OCI-LY7 (cell line): ENCODE results near the gene KRTAP4-4. TPM values are rescaled to one million over a fixed set of nuclear protein-coding genes. Genes with fewer than 3 reads are reported as not detected.
A peak's percentile ranks its signal among the peaks of the same experiment; 100 is the strongest.

Experiments used
- BruUV-seq: library from RNA; stranded (reverse); fragments of 400-500 nt; replicated peaks from 2 replicates; lab custom pipeline; 2021; lab: Mats Ljungman, UMichigan
- CTCF ChIA-PET: fragments of 300-600 bp; sonication (Branson Sonifier 250); formaldehyde crosslinking; loops from one replicate; lab custom pipeline; 2022; ENCODE audit warnings: antibody characterized with exemption; ENCODE audit not compliant: unreplicated experiment; lab: Charles Lee
- POLR2A ChIA-PET: fragments of 300-600 bp; sonication (Branson Sonifier 250); formaldehyde crosslinking; loops from one replicate; lab custom pipeline; 2022; ENCODE audit warnings: antibody characterized with exemption; lab: Charles Lee
- DNase-seq: peaks from one replicate; pipeline ENCODE4 v3.0.0-alpha.2; 2015; ENCODE audit warnings: low spot score
- H2AFZ ChIP-seq: fragments of 200-600 bp; sonication (generic), shearing (Covaris generic); 2 replicates; pipeline ENCODE4 v1.6.1; 2014; ENCODE audit warnings: mild to moderate bottlenecking, antibody characterized with exemption, low read length, moderate library complexity
- H3K27ac ChIP-seq: fragments of 200-600 bp; sonication (generic); 2 replicates; pipeline ENCODE4 v1.5.1; 2014; ENCODE audit warnings: mixed run types, low read depth, mild to moderate bottlenecking, moderate library complexity, low read length, inconsistent platforms; ENCODE audit not compliant: poor library complexity, severe bottlenecking
- H3K36me3 ChIP-seq: fragments of 200-600 bp; sonication (generic); 2 replicates; pipeline ENCODE4 v1.6.1; 2014; ENCODE audit warnings: mild to moderate bottlenecking, antibody characterized with exemption, low read length, moderate library complexity, mixed read lengths; ENCODE audit not compliant: insufficient read depth
- H3K4me1 ChIP-seq: fragments of 200-600 bp; sonication (generic); 2 replicates; pipeline ENCODE4 v1.5.1; 2014; ENCODE audit warnings: mild to moderate bottlenecking, low read length; ENCODE audit not compliant: insufficient read depth, poor library complexity, severe bottlenecking
- H3K4me2 ChIP-seq: fragments of 200-600 bp; sonication (generic); 2 replicates; pipeline ENCODE4 v1.6.1; 2014; ENCODE audit warnings: mild to moderate bottlenecking, low read length
- H3K4me3 ChIP-seq: fragments of 200-600 bp; sonication (generic); 2 replicates; pipeline ENCODE4 v1.5.1; 2014; ENCODE audit warnings: mild to moderate bottlenecking, low read depth, low read length; ENCODE audit not compliant: poor library complexity, severe bottlenecking
- H3K79me2 ChIP-seq: fragments of 200-600 bp; sonication (generic); 2 replicates; pipeline ENCODE4 v1.6.1; 2016; ENCODE audit warnings: low read depth, mild to moderate bottlenecking, low read length, moderate library complexity, mixed read lengths; ENCODE audit not compliant: insufficient read depth
- H3K9me2 ChIP-seq: fragments of 200-600 bp; sonication (generic); 2 replicates; pipeline ENCODE4 v1.6.1; 2016; ENCODE audit warnings: mild to moderate bottlenecking, low read length, mixed read lengths; ENCODE audit not compliant: insufficient read depth
- H3K9me3 ChIP-seq: fragments of 200-600 bp; sonication (generic); 2 replicates; pipeline ENCODE4 v1.6.1; 2014; ENCODE audit warnings: mild to moderate bottlenecking, mixed run types, low read length, mixed read lengths
- H4K20me1 ChIP-seq: fragments of 200-600 bp; sonication (generic); 2 replicates; pipeline ENCODE4 v1.6.1; 2014; ENCODE audit warnings: mild to moderate bottlenecking, antibody characterized with exemption, low read length, moderate library complexity, mixed read lengths; ENCODE audit not compliant: insufficient read depth
- CTCF ChIP-seq: fragments of 200-600 bp; sonication (generic); conservative IDR thresholded peaks from 2 replicates; pipeline ENCODE4 v1.5.1; 2014; ENCODE audit warnings: mild to moderate bottlenecking, antibody characterized with exemption, low read length, moderate library complexity, mixed read lengths
- EZH2phosphoT487 ChIP-seq: fragments of 200-600 bp; sonication (generic); IDR thresholded peaks from 2 replicates; pipeline ENCODE4 v1.6.1; 2018; ENCODE audit warnings: low read depth, borderline replicate concordance, mild to moderate bottlenecking, mixed run types, antibody characterized with exemption, low read length, moderate library complexity, mixed read lengths
- intact Hi-C: fragments of 100-400 bp; cut with micrococcal nuclease; formaldehyde crosslinking; loops from one replicate; pipeline ENCODE4 v1.10.0; 2022; ENCODE audit not compliant: unreplicated experiment
- small RNA-seq: library from RNA; depleted of rRNA; stranded (forward); fragments of <200 nt; gene quantifications from one replicate; pipeline ENCODE3, GENCODE V24; 2014
- total RNA-seq, 2 experiments: library from RNA; depleted of rRNA in 1 of 2; stranded (reverse); fragments of >200 nt in 1 of 2; shearing (Covaris generic) in 1 of 2; gene quantifications; 2 replicates each; pipeline ENCODE4 v1.2.3, GENCODE V29; 2014 to 2022

The KRTAP4-4 gene
- total RNA-seq, 2 experiments from 2014 or later: not detected

- Histone ChIP-seq H3K27ac (no peak overlapping the region), H3K4me2 (no peak overlapping the region), H4K20me1 (no peaks in the 10 kb centered on the region), H2AFZ (no peak overlapping the region), H3K9me2 (no peaks in the 10 kb centered on the region), H3K4me1 (peaks cover 20% of the 10 kb centered on the region), H3K4me3 (no peak overlapping the region), H3K36me3 (no peaks in the 10 kb centered on the region; the same call in 1 of the 2 replicates), H3K79me2 (no peaks in the 10 kb centered on the region), H3K9me3 (peaks cover 25% of the 10 kb centered on the region; the same call in 1 of the 2 replicates)
- DNase-seq: peak; percentile 11
- ChIA-PET POLR2A (no interaction called here), CTCF (no interaction called here)
- TF ChIP-seq EZH2phosphoT487 (no peak), CTCF (no peak)
- intact Hi-C loops: no loop called here
- no TSS peak for BruUV-seq
Observed at GRCh38 chr17:41116297-41116696, 44.3 kb downstream of the KRTAP4-4 start.

- H3K4me2 ChIP-seq: no peak overlapping the region
- H3K36me3 ChIP-seq: no peaks in the 10 kb centered on the region
- peaks cover 1% of the 10 kb centered on the region for H3K4me1 ChIP-seq
- POLR2A ChIA-PET: no interaction called here
- no peak for DNase-seq
- intact Hi-C loops: no loop called here
- H4K20me1 ChIP-seq: no peaks in the 10 kb centered on the region
- H3K4me3 ChIP-seq: no peak overlapping the region
- H3K27ac ChIP-seq: no peak overlapping the region
- TF ChIP-seq EZH2phosphoT487: no peak
- no peak for TF ChIP-seq CTCF
- 0 out of 2 replicates have a peak, but pooled peaks cover 23% of the 10 kb centered on the region for H3K9me3 ChIP-seq
- BruUV-seq: no TSS peak
- H3K9me2 ChIP-seq: no peaks in the 10 kb centered on the region
- H2AFZ ChIP-seq: no peak overlapping the region
- no peaks in the 10 kb centered on the region for H3K79me2 ChIP-seq
- CTCF ChIA-PET: no interaction called here
Observed at GRCh38 chr17:41111151-41111885, 49.2 kb downstream of the KRTAP4-4 start.

Small RNA genes lying within 50 kb of the gene (small RNA-seq; reads per million reads assigned to genes)
- not detected for gene KRTAP4-17P

Other genes starting within 250 kb of the KRTAP4-4 start
Only the 30 nearest of the 40 such genes appear.
- gene KRTAP3-1, start 151.6 kb downstream of the KRTAP4-4 start, total RNA-seq (2014; rRNA removed; shearing (Covaris generic)): not detected in 2 replicates
- not detected in 2 replicates for gene KRTAP3-1, start 151.6 kb downstream of the KRTAP4-4 start, total RNA-seq (2022)
- not detected in 2 replicates for gene KRTAP1-5, start 133.5 kb downstream of the KRTAP4-4 start, total RNA-seq (2014; rRNA removed; shearing (Covaris generic))
- not detected in 2 replicates for gene KRTAP1-5, start 133.5 kb downstream of the KRTAP4-4 start, total RNA-seq (2022)
- not detected in 2 replicates for gene KRTAP1-4, start 130.6 kb downstream of the KRTAP4-4 start, total RNA-seq (2014; rRNA removed; shearing (Covaris generic))
- not detected in 2 replicates for gene KRTAP1-4, start 130.6 kb downstream of the KRTAP4-4 start, total RNA-seq (2022)
- not detected in 2 replicates for gene KRTAP1-3, start 125.9 kb downstream of the KRTAP4-4 start, total RNA-seq (2014; rRNA removed; shearing (Covaris generic))
- not detected in 2 replicates for gene KRTAP1-3, start 125.9 kb downstream of the KRTAP4-4 start, total RNA-seq (2022)
- not detected in 2 replicates for gene KRTAP1-1, start 119.3 kb downstream of the KRTAP4-4 start, total RNA-seq (2014; rRNA removed; shearing (Covaris generic))
- not detected in 2 replicates for gene KRTAP1-1, start 119.3 kb downstream of the KRTAP4-4 start, total RNA-seq (2022)
- gene KRTAP2-1, start 113.4 kb downstream of the KRTAP4-4 start, total RNA-seq (2014; rRNA removed; shearing (Covaris generic)): not detected in 2 replicates
- gene KRTAP2-1, start 113.4 kb downstream of the KRTAP4-4 start, total RNA-seq (2022): not detected in 2 replicates
- not detected in 2 replicates for gene KRTAP2-2, start 105.5 kb downstream of the KRTAP4-4 start, total RNA-seq (2014; rRNA removed; shearing (Covaris generic))
- not detected in 2 replicates for gene KRTAP2-2, start 105.5 kb downstream of the KRTAP4-4 start, total RNA-seq (2022)
- gene KRTAP2-3, start 100.6 kb downstream of the KRTAP4-4 start, total RNA-seq (2014; rRNA removed; shearing (Covaris generic)): not detected in 2 replicates
- not detected in 2 replicates for gene KRTAP2-3, start 100.6 kb downstream of the KRTAP4-4 start, total RNA-seq (2022)
- not detected in 2 replicates for gene KRTAP2-4, start 94.9 kb downstream of the KRTAP4-4 start, total RNA-seq (2014; rRNA removed; shearing (Covaris generic))
- gene KRTAP2-4, start 94.9 kb downstream of the KRTAP4-4 start, total RNA-seq (2022): not detected in 2 replicates
- not detected in 2 replicates for gene KRTAP4-7, start 76.6 kb downstream of the KRTAP4-4 start, total RNA-seq (2014; rRNA removed; shearing (Covaris generic))
- gene KRTAP4-7, start 76.6 kb downstream of the KRTAP4-4 start, total RNA-seq (2022): not detected in 2 replicates
- not detected in 2 replicates for gene KRTAP4-8, start 62.6 kb downstream of the KRTAP4-4 start, total RNA-seq (2014; rRNA removed; shearing (Covaris generic))
- not detected in 2 replicates for gene KRTAP4-8, start 62.6 kb downstream of the KRTAP4-4 start, total RNA-seq (2022)
- not detected in 2 replicates for gene KRTAP4-16, start 58.5 kb downstream of the KRTAP4-4 start, total RNA-seq (2014; rRNA removed; shearing (Covaris generic))
- gene KRTAP4-16, start 58.5 kb downstream of the KRTAP4-4 start, total RNA-seq (2022): not detected in 2 replicates
- gene KRTAP4-9, start 55.4 kb downstream of the KRTAP4-4 start, total RNA-seq (2014; rRNA removed; shearing (Covaris generic)): not detected in 2 replicates
- gene KRTAP4-9, start 55.4 kb downstream of the KRTAP4-4 start, total RNA-seq (2022): not detected in 2 replicates
- gene KRTAP4-11, start 42.4 kb downstream of the KRTAP4-4 start, total RNA-seq (2014; rRNA removed; shearing (Covaris generic)): not detected in 2 replicates
- not detected in 2 replicates for gene KRTAP4-11, start 42.4 kb downstream of the KRTAP4-4 start, total RNA-seq (2022)
- not detected in 2 replicates for gene KRTAP4-12, start 36.6 kb downstream of the KRTAP4-4 start, total RNA-seq (2014; rRNA removed; shearing (Covaris generic))
- gene KRTAP4-12, start 36.6 kb downstream of the KRTAP4-4 start, total RNA-seq (2022): not detected in 2 replicates
- not detected in 2 replicates for gene KRTAP4-6, start 20.2 kb downstream of the KRTAP4-4 start, total RNA-seq (2014; rRNA removed; shearing (Covaris generic))
- not detected in 2 replicates for gene KRTAP4-6, start 20.2 kb downstream of the KRTAP4-4 start, total RNA-seq (2022)
- not detected in 2 replicates for gene KRTAP4-5, start 10.9 kb downstream of the KRTAP4-4 start, total RNA-seq (2014; rRNA removed; shearing (Covaris generic))
- not detected in 2 replicates for gene KRTAP4-5, start 10.9 kb downstream of the KRTAP4-4 start, total RNA-seq (2022)
- not detected in 2 replicates for gene KRTAP4-3, start 7.5 kb upstream of the KRTAP4-4 start, total RNA-seq (2014; rRNA removed; shearing (Covaris generic))
- gene KRTAP4-3, start 7.5 kb upstream of the KRTAP4-4 start, total RNA-seq (2022): not detected in 2 replicates
- gene KRTAP4-2, start 17.5 kb upstream of the KRTAP4-4 start, total RNA-seq (2014; rRNA removed; shearing (Covaris generic)): not detected in 2 replicates
- not detected in 2 replicates for gene KRTAP4-2, start 17.5 kb upstream of the KRTAP4-4 start, total RNA-seq (2022)
- gene KRTAP4-1, start 24.2 kb upstream of the KRTAP4-4 start, total RNA-seq (2014; rRNA removed; shearing (Covaris generic)): not detected in 2 replicates
- gene KRTAP4-1, start 24.2 kb upstream of the KRTAP4-4 start, total RNA-seq (2022): not detected in 2 replicates
- gene KRTAP9-1, start 29.1 kb upstream of the KRTAP4-4 start, total RNA-seq (2014; rRNA removed; shearing (Covaris generic)): not detected in 2 replicates
- not detected in 2 replicates for gene KRTAP9-1, start 29.1 kb upstream of the KRTAP4-4 start, total RNA-seq (2022)
- gene KRTAP9-2, start 65.9 kb upstream of the KRTAP4-4 start, total RNA-seq (2014; rRNA removed; shearing (Covaris generic)): not detected in 2 replicates
- gene KRTAP9-2, start 65.9 kb upstream of the KRTAP4-4 start, total RNA-seq (2022): not detected in 2 replicates
- not detected in 2 replicates for gene KRTAP9-3, start 71.7 kb upstream of the KRTAP4-4 start, total RNA-seq (2014; rRNA removed; shearing (Covaris generic))
- gene KRTAP9-3, start 71.7 kb upstream of the KRTAP4-4 start, total RNA-seq (2022): not detected in 2 replicates
- not detected in 2 replicates for gene KRTAP9-8, start 77.3 kb upstream of the KRTAP4-4 start, total RNA-seq (2014; rRNA removed; shearing (Covaris generic))
- not detected in 2 replicates for gene KRTAP9-8, start 77.3 kb upstream of the KRTAP4-4 start, total RNA-seq (2022)
- not detected in 2 replicates for gene KRTAP9-4, start 88.9 kb upstream of the KRTAP4-4 start, total RNA-seq (2014; rRNA removed; shearing (Covaris generic))
- not detected in 2 replicates for gene KRTAP9-4, start 88.9 kb upstream of the KRTAP4-4 start, total RNA-seq (2022)
- gene KRTAP9-9, start 94.6 kb upstream of the KRTAP4-4 start, total RNA-seq (2014; rRNA removed; shearing (Covaris generic)): not detected in 2 replicates
- not detected in 2 replicates for gene KRTAP9-9, start 94.6 kb upstream of the KRTAP4-4 start, total RNA-seq (2022)
- gene KRTAP9-6, start 104.6 kb upstream of the KRTAP4-4 start, total RNA-seq (2014; rRNA removed; shearing (Covaris generic)): not detected in 2 replicates
- gene KRTAP9-6, start 104.6 kb upstream of the KRTAP4-4 start, total RNA-seq (2022): not detected in 2 replicates
- not detected in 2 replicates for gene KRTAP9-7, start 115.0 kb upstream of the KRTAP4-4 start, total RNA-seq (2014; rRNA removed; shearing (Covaris generic))
- gene KRTAP9-7, start 115.0 kb upstream of the KRTAP4-4 start, total RNA-seq (2022): not detected in 2 replicates
- not detected in 2 replicates for gene KRTAP29-1, start 142.1 kb upstream of the KRTAP4-4 start, total RNA-seq (2014; rRNA removed; shearing (Covaris generic))
- not detected in 2 replicates for gene KRTAP29-1, start 142.1 kb upstream of the KRTAP4-4 start, total RNA-seq (2022)
- gene KRTAP16-1, start 148.6 kb upstream of the KRTAP4-4 start, total RNA-seq (2014; rRNA removed; shearing (Covaris generic)): not detected in 2 replicates
- not detected in 2 replicates for gene KRTAP16-1, start 148.6 kb upstream of the KRTAP4-4 start, total RNA-seq (2022)